Endometrial microvascular endothelial cells (primary cell): Measurements from ENCODE around the gene WASL. TPM values are rescaled to one million over a fixed set of nuclear protein-coding genes. Genes with fewer than 3 reads are reported as not detected.
"Not testable (repeated sequence)": the region's sequence is repeated elsewhere in the genome, so short reads cannot be mapped to it uniquely, and the experiment has no call there.

ENCODE experiments used
- in situ Hi-C: cut with HindIII; loops from 2 replicates; pipeline ENCODE4 v1.10.0; 2017; ENCODE audit warnings: low sequenced_read_pairs, low pct_unique_long_range_greater_than_20kb; ENCODE audit errors: inconsistent ontology term
- total RNA-seq: library from RNA; depleted of rRNA; stranded (reverse); fragments of >200 nt; gene quantifications from one replicate; pipeline ENCODE4 v1.2.3, GENCODE V29; 2015; ENCODE audit errors: inconsistent ontology term

The WASL gene
- total RNA-seq, 1 donor from 2014 or later = 15.0 TPM

DNA sequence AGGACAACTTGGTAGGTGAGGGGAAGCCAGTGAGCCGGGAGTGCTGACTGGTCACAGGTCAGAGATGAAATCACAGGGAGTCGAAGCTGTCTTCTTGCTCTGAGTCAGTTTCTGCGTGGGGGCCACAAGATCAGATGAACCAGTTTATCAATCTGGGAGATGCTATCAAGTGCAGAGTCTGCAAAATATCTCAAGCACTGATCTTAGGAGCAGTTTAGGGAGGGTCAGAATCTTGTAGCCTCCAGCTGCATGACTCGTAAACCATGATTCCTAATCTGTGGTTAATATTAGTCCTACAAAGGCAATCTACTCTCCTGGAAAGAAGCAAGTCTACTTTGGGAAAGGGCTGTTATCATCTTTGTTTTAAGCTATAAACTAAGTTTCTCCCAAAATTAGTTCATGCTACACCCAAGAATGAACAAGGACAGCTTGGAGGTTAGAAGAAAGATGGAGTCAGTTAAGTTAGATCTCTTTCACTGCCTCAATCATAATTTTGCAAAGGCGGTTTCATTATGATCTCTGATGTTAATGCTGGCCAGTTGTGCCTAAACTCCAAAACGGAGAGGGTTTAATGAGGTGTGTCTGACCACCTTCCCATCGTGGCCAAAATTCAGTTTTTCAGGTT, 101.6 kb downstream of the WASL start:
- in situ Hi-C loops = no loop called here

DNA sequence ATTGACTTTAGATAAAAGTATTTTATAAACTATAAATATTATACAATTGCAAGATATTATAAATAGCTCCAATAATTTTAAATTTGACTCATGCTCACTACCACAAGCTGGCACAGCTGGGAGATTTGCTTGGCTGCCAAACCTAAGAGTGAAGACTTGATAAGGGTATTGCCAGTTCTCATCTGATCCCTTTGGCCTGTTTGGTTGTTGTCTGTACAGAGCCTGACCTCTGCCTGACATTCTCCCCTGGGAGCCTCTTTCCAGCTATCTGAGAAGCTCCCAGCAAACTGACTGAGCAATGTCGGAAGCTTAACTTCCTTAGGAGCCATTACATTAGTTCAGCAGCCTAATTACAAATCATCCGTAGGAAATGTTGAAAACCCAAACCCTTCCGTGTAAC, 103.3 kb downstream of the WASL start:
- in situ Hi-C loops = no loop called here

DNA sequence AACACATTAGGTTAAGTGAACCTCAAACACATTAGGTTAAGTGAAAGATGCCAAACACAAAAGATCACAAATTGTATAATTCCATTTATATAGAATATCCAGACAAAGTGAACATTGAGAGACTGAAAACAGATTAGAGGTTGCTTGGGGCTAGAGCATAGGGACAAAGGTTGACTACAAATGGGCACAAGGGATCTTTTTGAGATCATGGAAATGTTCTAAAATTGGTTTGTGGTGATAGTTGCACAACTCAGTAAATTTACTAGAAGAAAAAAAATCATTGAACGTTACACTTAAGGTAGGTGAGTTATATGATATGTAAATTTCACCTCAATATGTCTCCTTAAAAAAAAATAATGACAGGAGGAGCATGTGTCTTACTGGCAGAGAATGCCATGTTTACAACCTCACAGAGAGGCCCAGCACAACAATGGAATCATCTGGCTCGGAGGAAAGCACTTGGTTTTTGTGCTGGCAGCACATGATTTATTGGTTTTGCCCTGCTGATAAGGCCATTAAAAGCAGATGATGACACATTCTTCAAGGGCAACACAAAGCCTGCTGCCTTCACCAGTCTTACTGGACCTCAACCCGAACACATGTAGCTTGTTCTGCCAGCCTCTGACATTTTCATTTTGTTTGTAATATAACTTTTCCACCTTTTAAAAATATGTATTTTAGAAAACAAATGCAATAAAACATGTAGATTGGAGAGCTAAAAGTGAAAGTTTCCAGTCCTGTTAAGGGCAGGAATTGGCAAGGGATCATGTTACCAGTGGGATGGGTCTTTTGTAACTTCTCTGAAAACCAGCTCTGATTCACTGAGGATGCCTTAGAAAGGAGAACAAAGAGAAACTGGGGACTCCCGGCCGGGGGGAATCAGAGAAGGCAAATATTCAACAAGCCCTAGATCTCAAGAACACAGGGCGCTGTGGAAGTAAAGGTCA, 105.0 kb downstream of the WASL start:
- in situ Hi-C loops = no loop called here

DNA sequence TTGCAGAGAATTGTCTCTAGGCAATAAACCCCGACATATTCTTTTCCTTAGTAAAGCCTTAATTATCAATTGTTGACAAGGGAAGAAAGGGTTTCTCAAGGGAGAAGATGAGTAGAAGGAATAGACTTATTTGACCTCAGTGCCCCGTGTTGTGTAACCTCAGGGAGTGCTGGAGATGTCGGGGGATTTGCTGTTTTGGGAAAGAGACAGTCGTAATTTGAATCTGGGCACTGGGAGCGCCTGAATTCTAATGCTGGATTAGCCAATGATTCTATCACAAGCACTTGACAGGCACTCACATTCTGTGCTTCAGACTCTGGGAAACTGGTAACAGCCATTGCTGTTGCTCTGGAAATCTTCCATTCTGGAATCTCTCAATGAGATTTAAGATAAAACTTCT, 106.9 kb downstream of the WASL start:
- in situ Hi-C loops = no loop called here

DNA sequence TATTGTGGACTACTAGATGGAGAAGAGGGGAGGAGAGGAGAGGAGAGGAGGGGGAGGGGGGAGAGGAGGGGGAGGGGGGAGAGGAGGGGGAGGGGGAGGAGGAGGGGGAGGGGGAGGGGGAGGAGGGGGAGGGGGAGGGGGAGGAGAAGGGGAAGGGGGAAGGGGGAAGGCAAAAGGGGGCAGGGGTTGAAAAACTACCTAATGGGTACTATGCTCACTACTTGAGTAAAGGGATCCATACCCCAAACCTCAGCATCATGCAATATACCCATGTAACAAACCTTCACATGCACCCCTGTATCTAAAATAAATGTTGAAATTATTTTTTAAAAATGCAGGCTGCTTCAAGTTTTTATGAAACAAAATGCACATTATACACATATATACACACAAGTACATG, 108.2 kb downstream of the WASL start:
- in situ Hi-C loops = no loop called here

DNA sequence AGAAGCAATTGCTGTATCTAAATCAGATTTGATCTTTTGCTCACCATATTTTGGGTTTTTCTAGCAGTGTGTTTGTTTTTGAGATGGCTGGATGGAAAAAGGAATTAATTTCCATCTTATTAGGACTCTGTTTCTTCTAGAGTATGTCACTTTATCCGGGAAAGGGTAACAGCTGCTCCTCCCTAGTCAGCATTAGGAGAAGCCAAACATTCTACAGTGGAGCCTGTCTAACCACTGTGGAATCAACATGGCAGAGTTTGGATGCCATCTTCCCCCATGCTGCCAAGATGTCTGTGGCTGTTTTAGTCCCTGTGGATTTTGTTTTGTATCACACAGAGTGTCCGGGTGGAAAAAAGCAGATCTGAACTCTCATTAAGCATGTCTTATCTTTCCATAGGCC, 109.2 kb downstream of the WASL start:
- in situ Hi-C loops = no loop called here

DNA sequence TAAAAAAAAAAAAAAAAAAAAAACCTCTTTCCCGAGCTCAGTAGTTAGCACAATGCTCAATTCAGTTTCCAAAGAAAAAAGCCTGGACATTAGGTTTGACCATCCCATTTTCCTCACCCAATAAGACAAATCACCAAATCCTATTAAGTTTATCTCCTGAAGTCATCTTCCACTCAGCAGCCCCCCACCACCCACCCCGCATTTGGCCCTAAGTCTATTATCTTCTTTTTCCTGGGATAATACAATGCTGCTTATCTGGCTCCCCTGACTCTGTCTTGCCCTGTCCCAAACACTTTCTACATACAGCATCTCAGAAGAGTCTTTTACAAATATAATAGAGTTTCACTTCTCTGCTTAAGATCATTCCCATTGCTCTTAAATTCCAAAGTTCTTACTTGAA, 110.9 kb downstream of the WASL start:
- in situ Hi-C loops = no loop called here

DNA sequence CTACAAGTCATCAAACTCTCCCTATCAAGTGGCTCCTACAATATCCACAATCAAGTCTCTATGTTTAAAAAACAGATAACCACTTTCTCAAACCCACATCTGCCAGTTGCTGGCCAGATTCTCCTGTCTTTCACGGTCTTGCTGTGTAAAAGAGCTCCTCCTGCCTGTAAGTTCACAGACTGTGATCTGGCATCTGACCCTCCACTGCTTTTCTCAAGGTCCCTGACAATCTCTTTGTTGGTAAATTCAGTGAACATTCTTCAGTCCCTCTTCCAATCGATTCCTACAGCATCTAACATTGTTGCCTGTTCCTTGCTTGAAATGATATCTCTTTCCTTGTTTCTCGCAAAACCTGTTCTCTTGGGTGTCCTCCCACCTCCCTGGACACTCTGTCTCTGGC, 111.6 kb downstream of the WASL start:
- in situ Hi-C loops = no loop called here

DNA sequence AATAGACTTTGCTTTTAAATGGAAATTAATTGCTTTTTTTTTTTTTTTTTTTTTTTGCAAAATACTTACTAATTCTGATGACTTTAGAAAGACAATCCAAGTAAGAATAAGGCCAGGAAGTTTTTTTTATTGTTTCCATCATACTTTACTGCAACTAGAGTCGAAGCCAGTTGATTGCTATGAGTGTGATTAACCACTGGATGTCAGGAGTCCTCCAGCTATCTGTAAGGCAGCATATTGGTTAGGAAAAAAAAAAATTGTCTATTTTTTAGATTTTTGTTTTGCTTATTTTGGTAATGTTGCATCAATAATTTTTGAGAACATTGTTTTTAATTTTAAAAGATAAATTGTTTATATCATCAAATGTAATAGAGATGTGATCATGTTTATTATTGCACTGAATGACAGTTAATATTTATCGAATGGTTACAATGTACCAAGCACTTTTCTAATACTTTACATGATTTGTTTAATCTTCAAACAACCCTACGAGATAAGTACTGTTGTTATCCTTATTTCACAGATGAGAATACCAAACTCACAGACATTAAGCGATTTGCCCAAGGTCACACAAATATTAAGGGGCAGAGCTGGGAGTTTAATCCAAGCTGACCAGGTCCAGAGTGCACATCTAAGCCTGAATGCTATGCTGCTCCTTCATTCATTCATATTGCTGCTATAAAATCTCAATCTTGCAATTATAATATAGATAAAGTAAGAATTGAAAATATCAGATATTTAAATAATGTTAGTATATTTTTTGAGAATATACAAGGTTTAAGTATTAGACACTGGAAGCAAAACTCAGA, 113.0 kb downstream of the WASL start:
- in situ Hi-C loops = no loop called here

DNA sequence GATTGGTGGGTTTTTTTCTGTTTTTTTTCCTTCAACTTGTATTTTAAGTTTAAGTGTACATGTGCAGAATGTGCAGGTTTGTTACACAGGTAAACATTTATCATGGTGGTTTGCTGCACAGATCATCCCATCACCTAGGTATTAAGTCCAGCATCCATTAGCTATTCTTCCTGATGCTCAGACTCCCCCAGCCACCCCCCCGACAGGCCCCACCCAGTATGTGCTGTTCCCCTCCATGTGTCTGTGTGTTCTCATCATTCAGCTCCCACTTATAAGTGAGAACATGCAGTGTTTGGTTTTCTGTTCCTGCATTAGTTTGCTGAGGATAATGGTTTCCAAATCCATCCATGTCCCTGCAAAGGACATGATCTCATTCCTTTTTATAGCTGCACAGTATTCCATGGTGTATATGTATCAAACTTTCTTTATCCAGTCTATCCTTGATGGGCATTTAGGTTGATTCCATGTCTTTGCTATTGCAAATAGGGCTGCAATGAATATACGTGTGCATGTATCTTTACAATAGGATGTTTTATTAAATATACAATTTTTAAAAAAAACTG, 114.7 kb downstream of the WASL start:
- in situ Hi-C loops = not testable (repeated sequence)

DNA sequence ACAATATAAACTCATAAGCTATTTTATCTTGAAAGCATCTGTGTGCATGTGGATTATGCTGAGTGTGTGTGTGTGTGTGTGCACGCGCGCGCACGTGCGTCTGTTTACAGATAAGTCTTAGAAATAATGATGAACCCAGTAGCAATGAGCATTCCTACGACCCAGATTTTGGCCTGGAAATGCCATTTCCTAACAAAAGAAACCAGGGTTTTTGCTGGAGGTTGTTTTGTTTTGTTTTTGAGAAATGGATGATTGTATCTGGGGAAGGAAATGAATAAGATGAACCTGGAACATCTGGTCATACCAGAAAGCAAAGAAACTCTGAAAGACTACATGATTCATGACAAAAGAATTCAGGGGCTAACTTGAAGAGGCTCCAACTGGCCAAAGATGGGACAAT, 115.2 kb downstream of the WASL start:
- in situ Hi-C loops = no loop called here

DNA sequence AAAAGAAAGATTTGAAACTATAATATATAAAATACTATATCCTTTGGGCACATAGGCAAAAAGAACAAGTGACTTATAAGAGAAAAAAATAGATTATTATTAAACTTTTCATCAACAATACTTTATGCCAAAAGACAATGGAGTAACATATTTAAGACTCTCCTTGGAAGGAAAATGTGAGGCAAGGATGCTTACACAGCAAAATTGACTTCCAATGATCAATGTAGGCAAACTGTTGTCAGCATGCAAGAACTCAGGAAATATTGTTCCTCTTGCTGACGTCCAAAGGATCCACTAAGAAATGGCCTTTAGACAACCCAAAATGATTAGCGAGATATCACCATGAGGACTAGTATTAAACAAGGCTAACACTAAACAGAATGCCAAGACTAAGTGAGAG, 116.0 kb downstream of the WASL start:
- in situ Hi-C loops = no loop called here

Other genes with a start within 250 kb of the WASL start
- gene IQUB, start 214.4 kb downstream of the WASL start, total RNA-seq = 0.09 TPM
- gene NDUFA5, start 191.2 kb downstream of the WASL start, total RNA-seq = 42.0 TPM
- gene ASB15, start 147.2 kb downstream of the WASL start, total RNA-seq = not detected
- gene LMOD2, start 93.1 kb downstream of the WASL start, total RNA-seq = not detected
- gene HYAL4, start 96.2 kb upstream of the WASL start, total RNA-seq = not detected
- not detected for gene SPAM1, start 176.2 kb upstream of the WASL start, total RNA-seq